GM23338 (cell line): Measurements from ENCODE around the gene NFATC3. TPM values are rescaled to one million over a fixed set of nuclear protein-coding genes. Genes with fewer than 3 reads are reported as not detected.

Source experiments
- ATAC-seq: fragments of 200-7000 bp; cut with Tn5 transposase; 3 replicates; pipeline ENCODE4 v1.9.1; 2020
- DNase-seq: peaks from one replicate; pipeline ENCODE4 v3.0.0-alpha.2; 2015; ENCODE audit warnings: low spot score
- H2AFZ ChIP-seq: fragments of 200-600 bp; sonication (generic); 2 replicates; pipeline ENCODE4 v1.8.0; 2016; ENCODE audit warnings: antibody characterized with exemption, mild to moderate bottlenecking, moderate library complexity
- H3F3A ChIP-seq: fragments of 200-600 bp; sonication (generic); replicated peaks from 2 replicates; pipeline ENCODE4 v1.8.0; 2017; ENCODE audit warnings: antibody characterized with exemption, mixed run types, low read depth
- H3K27ac ChIP-seq: fragments of 200-600 bp; sonication (generic); 2 replicates; pipeline ENCODE4 v1.6.1; 2016; ENCODE audit warnings: low read depth
- H3K27me3 ChIP-seq: fragments of 200-600 bp; sonication (generic); 2 replicates; pipeline ENCODE4 v1.8.0; 2016; ENCODE audit warnings: mild to moderate bottlenecking, mixed run types, moderate library complexity; ENCODE audit not compliant: insufficient read depth
- H3K36me3 ChIP-seq: fragments of 200-600 bp; sonication (generic); 2 replicates; pipeline ENCODE4 v1.8.0; 2016; ENCODE audit warnings: mild to moderate bottlenecking; ENCODE audit not compliant: insufficient read depth
- H3K4me1 ChIP-seq: fragments of 200-600 bp; sonication (generic); 2 replicates; pipeline ENCODE4 v1.8.0; 2016; ENCODE audit warnings: mild to moderate bottlenecking, moderate library complexity; ENCODE audit not compliant: insufficient read depth
- H3K4me2 ChIP-seq: fragments of 200-600 bp; sonication (generic); 2 replicates; pipeline ENCODE4 v1.7.1; 2017; ENCODE audit warnings: mixed run types
- H3K4me3 ChIP-seq: fragments of 200-600 bp; sonication (generic); 2 replicates; pipeline ENCODE4 v1.6.1; 2016; ENCODE audit warnings: mixed run types
- H3K79me2 ChIP-seq: fragments of 200-600 bp; sonication (generic); replicated peaks from 2 replicates; pipeline ENCODE4 v1.8.0; 2017; ENCODE audit warnings: mild to moderate bottlenecking; ENCODE audit not compliant: insufficient read depth
- H3K9me2 ChIP-seq: fragments of 200-600 bp; sonication (generic); 2 replicates; pipeline ENCODE4 v1.8.0; 2017; ENCODE audit not compliant: insufficient read depth
- H4K20me1 ChIP-seq: fragments of 200-600 bp; sonication (generic); replicated peaks from 2 replicates; pipeline ENCODE4 v1.8.0; 2017; ENCODE audit warnings: mild to moderate bottlenecking; ENCODE audit not compliant: insufficient read depth
- H3K27ac Mint-ChIP-seq: 2 replicates; pipeline ENCODE4 v1.8.0; 2020; ENCODE audit warnings: inconsistent platforms, mild to moderate bottlenecking, moderate library complexity, mixed read lengths
- H3K27me3 Mint-ChIP-seq: 3 replicates; pipeline ENCODE4 v1.8.0; 2022; ENCODE audit warnings: low read depth, mild to moderate bottlenecking, moderate library complexity, mixed read lengths, inconsistent platforms; ENCODE audit not compliant: insufficient read depth, poor library complexity
- H3K36me3 Mint-ChIP-seq: 3 replicates; pipeline ENCODE4 v1.8.0; 2021; ENCODE audit warnings: low read depth, mild to moderate bottlenecking, inconsistent platforms, moderate library complexity, mixed read lengths
- H3K4me1 Mint-ChIP-seq: 3 replicates; pipeline ENCODE4 v1.8.0; 2020; ENCODE audit warnings: mild to moderate bottlenecking, inconsistent platforms, mixed read lengths
- H3K4me3 Mint-ChIP-seq: 3 replicates; pipeline ENCODE4 v1.8.0; 2021; ENCODE audit warnings: moderate library complexity, mild to moderate bottlenecking, inconsistent platforms, mixed read lengths
- H3K9me3 Mint-ChIP-seq: 3 replicates; pipeline ENCODE4 v1.8.0; 2020; ENCODE audit warnings: moderate library complexity, mild to moderate bottlenecking, inconsistent platforms, mixed read lengths
- CTCF ChIP-seq, 2 experiments: fragments of 200-600 bp in 1 of 2; sonication (generic) in 1 of 2; conservative IDR thresholded peaks; 2 replicates each; pipeline versions ENCODE4 v1.5.1 to v1.6.1; 2016 to 2017; ENCODE audit warnings: antibody characterized with exemption in 2 of 2, low read depth in 2 of 2, mild to moderate bottlenecking in 2 of 2, moderate library complexity in 1 of 2
- EZH2 ChIP-seq: fragments of 200-600 bp; sonication (generic); IDR thresholded peaks from one replicate; pipeline ENCODE4 v1.8.0; 2017; ENCODE audit warnings: antibody characterized with exemption, mild to moderate bottlenecking, low read depth; ENCODE audit not compliant: unreplicated experiment
- EZH2phosphoT487 ChIP-seq: fragments of 200-600 bp; sonication (generic); IDR thresholded peaks from one replicate; pipeline ENCODE4 v1.8.1; 2018; ENCODE audit warnings: antibody characterized with exemption; ENCODE audit not compliant: unreplicated experiment
- JUNB ChIP-seq: IDR thresholded peaks from one replicate; pipeline ENCODE4 v1.6.1; 2016; ENCODE audit warnings: antibody characterized with exemption; ENCODE audit not compliant: unreplicated experiment
- POLR2AphosphoS5 ChIP-seq: IDR thresholded peaks from 2 replicates; pipeline ENCODE4 v1.6.1; 2016; ENCODE audit warnings: antibody characterized with exemption, low read depth
- REST ChIP-seq: IDR thresholded peaks from one replicate; pipeline ENCODE4 v1.6.1; 2018; ENCODE audit warnings: antibody characterized with exemption; ENCODE audit not compliant: unreplicated experiment
- ZNF462 ChIP-seq: fragments of 250-450 bp; sonication (Bioruptor Pico); IDR thresholded peaks from 2 replicates; pipeline ENCODE4 v1.5.0; 2020; ENCODE audit warnings: mild to moderate bottlenecking, moderate library complexity
- polyA plus RNA-seq: library from polyadenylated mRNA; unstranded; fragments of >200 nt; fragmentation: Nextera tagmentation; extraction: Ambion mirVana; gene quantifications from 2 replicates; pipeline ENCODE4 v1.2.1, GENCODE V29; 2016
- total RNA-seq: library from RNA; depleted of rRNA; stranded (reverse); fragments of >200 nt; shearing (Covaris generic); gene quantifications from 2 replicates; pipeline ENCODE4 v1.2.3, GENCODE V29; 2014

The NFATC3 gene
- total and polyA plus RNA-seq, 2 experiments from 2014 or later = 9.2 to 40.9 TPM

GRCh38 chr16:68267612-68268405, 182.6 kb downstream of the NFATC3 start (continued):
- TF ChIP-seq ZNF462 (no peak), POLR2AphosphoS5 (no peak)

- no peaks in the 10 kb centered on the region for H3K9me3 Mint-ChIP-seq
- H3K4me3 ChIP-seq = no peak overlapping the region
- H2AFZ ChIP-seq = no peak overlapping the region
- TF ChIP-seq POLR2AphosphoS5 = no peak
- ATAC-seq = no peak
- H3K79me2 ChIP-seq = peaks cover 74% of the 10 kb centered on the region
- H3K36me3 Mint-ChIP-seq = peaks cover 17% of the 10 kb centered on the region; the same call in 2 of the 3 replicates
- peaks cover 8% of the 10 kb centered on the region; the same call in 1 of the 2 replicates for H3K27me3 ChIP-seq
- peaks cover 12% of the 10 kb centered on the region for H3K27me3 Mint-ChIP-seq
- peaks cover 13% of the 10 kb centered on the region for H4K20me1 ChIP-seq
- peaks cover 20% of the 10 kb centered on the region for H3K4me1 ChIP-seq
- no peak overlapping the region for H3K4me3 Mint-ChIP-seq
- no peaks in the 10 kb centered on the region for H3K36me3 ChIP-seq
- H3K4me1 Mint-ChIP-seq = peaks cover 28% of the 10 kb centered on the region
- peaks cover 9% of the 10 kb centered on the region for H3F3A ChIP-seq
- DNase-seq = no peak
- no peak overlapping the region for H3K27ac Mint-ChIP-seq
- no peak overlapping the region for H3K27ac ChIP-seq
- no peak overlapping the region for H3K4me2 ChIP-seq
- H3K9me2 ChIP-seq = no peaks in the 10 kb centered on the region
Measured at GRCh38 chr16:68269793-68270192, 184.6 kb downstream of the NFATC3 start.

- Histone ChIP-seq H3K27ac (no peak overlapping the region), H3K4me2 (no peak overlapping the region), H3K79me2 (peaks cover 74% of the 10 kb centered on the region), H3K9me2 (no peaks in the 10 kb centered on the region), H3F3A (peaks cover 5% of the 10 kb centered on the region), H4K20me1 (peaks cover 13% of the 10 kb centered on the region), H3K4me1 (peaks cover 20% of the 10 kb centered on the region), H2AFZ (no peak overlapping the region), H3K36me3 (no peaks in the 10 kb centered on the region), H3K4me3 (no peak overlapping the region), H3K27me3 (peaks cover 5% of the 10 kb centered on the region; the same call in 1 of the 2 replicates)
- Mint-ChIP-seq H3K4me3 (no peak overlapping the region), H3K4me1 (peaks cover 26% of the 10 kb centered on the region), H3K9me3 (no peaks in the 10 kb centered on the region), H3K27me3 (peaks cover 7% of the 10 kb centered on the region), H3K27ac (no peak overlapping the region), H3K36me3 (peaks cover 22% of the 10 kb centered on the region; the same call in 2 of the 3 replicates)
- DNase-seq (no peak), ATAC-seq (no peak)
- TF ChIP-seq REST (no peak), CTCF (conservative IDR thresholded peaks at IDR 0.05; ENCODE audit: low read depth in 2 of 2) (no peak), JUNB (no peak), EZH2 (no peak), EZH2phosphoT487 (no peak), POLR2AphosphoS5 (no peak)
Measured at GRCh38 chr16:68270353-68270752, 185.2 kb downstream of the NFATC3 start.
